GM21528 (cell line): ENCODE results near the gene HDAC8.

Experiments
- ATAC-seq: cut with Tn5 transposase; IDR thresholded peaks from one replicate; pipeline ENCODE4 v1.9.1; 2021; ENCODE audit warnings: mild to moderate bottlenecking, moderate library complexity; ENCODE audit not compliant: unreplicated experiment, low FRiP score

HDAC8 gene

DNA sequence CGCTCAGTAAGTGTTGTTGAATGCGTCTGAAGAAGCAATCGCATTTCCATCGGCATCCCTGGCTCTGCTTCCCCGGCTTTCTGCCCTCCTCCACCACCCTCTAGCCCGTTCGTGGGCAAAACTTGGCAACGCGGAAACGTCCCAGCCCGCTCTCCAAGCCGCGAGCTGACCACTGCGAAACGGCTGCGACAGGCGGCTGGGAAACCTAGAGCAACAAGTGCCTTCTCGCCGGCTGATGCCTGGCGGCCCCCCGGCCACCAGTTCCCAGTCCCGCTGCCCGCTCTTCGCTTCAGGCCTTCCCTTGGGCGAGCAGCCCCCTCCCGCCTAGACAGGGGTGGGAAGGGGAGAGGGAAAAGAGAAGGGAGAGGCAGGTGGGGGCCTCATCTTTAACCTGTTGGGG is 267.8 kb downstream of the HDAC8 start:
- no peak for ATAC-seq

DNA sequence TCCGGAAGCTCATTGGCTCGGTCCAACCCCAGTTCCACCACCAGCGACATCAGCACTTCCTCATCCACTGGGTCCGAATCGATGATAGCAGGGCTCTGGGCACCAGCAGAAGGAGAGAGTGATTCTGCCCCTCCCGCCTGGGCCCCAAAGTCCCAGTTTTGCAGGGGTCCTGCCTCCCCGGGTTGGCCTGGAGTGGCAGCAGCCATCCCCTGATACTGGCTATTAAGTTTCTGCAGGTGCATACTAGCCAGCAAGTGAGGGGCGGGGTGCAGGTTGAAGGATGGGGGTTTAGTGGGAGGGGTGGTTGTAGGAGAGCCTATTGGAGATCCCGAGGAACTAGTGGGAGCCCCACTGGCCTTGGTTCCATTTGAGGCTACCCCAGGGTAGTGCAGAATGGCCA is 270.9 kb downstream of the HDAC8 start:
- no peak for ATAC-seq

- no peak for ATAC-seq
Measured at GRCh38 chrX:72299891-72300630, 272.6 kb downstream of the HDAC8 start.

GRCh38 chrX:72297953-72298730 is 274.5 kb downstream of the HDAC8 start:
- ATAC-seq, result no peak

- no peak for ATAC-seq
Measured at GRCh38 chrX:72296991-72297390, 275.7 kb downstream of the HDAC8 start.

DNA sequence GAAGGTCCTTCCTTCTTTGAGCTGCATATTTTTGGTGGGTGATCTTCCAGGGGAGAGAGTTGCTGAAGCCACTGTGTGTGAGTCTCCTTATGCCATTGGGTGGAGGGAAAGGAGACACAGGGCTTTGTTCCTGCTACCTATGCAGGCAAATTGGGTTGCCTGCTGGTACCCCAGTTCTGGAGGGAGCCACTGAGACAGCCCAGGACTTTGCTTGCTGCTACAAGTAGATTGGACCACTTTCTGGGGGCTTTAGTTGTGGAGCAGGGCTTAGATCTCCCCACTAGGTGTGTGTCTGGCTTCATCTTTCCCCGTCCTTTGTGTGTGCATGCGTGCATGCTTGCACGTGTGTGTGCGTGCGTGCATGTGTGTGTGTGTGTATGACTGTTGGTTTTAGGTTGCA is 276.9 kb downstream of the HDAC8 start:
- ATAC-seq, result no peak

DNA sequence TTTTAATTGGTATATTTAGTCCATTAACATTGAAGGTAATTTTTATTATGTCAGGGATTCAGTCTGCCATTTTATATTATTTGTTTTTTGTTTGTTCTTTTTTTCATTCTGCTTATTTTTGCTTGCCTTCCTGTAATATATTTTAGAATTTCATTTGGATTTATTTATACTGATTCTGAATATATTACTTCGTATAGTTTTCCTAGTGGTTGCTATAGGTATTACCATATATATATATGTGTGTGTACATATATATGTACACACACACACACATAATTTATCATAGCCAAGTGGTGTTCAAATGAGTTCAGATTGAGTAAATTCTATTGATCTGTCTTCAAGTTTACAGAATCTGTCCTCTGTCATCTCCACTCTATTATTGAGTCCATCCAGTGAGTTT is 278.1 kb downstream of the HDAC8 start:
- ATAC-seq, result no peak

DNA sequence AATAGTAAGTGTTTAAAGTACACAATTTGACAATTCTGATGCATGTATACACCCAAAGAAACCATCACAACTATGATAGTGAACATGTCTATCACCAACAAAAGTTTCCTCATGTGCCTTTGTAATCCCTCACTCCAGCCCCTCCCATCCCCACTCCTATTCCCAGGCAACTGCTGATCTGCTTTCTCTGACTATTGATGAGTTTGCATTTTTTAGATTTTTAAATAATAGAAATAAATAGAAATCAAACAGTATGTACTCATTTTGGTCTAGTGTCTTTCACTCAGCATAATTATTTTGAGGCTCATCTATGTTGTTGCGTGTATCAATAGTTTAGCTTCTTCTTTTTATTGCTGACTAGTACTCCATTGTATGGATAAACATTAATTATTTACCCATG is 290.3 kb downstream of the HDAC8 start:
- ATAC-seq, result no peak

- no peak for ATAC-seq
Measured at GRCh38 chrX:72280321-72280845, 292.3 kb downstream of the HDAC8 start.
